ENCODE measurements around the gene CYBC1.

CYBC1 gene

GRCh38 chr17:82450357-82451106 is at the start of gene CYBC1:
Gene CYBC1 (minus strand): TSS chr17:82450752. CDS start chr17:82449254, 1,498 bp downstream.
- DNase-seq (ENCODE audit: low read depth in 2 of 3, low spot score in 1 of 3): peak; percentile 93 to 97 (median 94)

DNA sequence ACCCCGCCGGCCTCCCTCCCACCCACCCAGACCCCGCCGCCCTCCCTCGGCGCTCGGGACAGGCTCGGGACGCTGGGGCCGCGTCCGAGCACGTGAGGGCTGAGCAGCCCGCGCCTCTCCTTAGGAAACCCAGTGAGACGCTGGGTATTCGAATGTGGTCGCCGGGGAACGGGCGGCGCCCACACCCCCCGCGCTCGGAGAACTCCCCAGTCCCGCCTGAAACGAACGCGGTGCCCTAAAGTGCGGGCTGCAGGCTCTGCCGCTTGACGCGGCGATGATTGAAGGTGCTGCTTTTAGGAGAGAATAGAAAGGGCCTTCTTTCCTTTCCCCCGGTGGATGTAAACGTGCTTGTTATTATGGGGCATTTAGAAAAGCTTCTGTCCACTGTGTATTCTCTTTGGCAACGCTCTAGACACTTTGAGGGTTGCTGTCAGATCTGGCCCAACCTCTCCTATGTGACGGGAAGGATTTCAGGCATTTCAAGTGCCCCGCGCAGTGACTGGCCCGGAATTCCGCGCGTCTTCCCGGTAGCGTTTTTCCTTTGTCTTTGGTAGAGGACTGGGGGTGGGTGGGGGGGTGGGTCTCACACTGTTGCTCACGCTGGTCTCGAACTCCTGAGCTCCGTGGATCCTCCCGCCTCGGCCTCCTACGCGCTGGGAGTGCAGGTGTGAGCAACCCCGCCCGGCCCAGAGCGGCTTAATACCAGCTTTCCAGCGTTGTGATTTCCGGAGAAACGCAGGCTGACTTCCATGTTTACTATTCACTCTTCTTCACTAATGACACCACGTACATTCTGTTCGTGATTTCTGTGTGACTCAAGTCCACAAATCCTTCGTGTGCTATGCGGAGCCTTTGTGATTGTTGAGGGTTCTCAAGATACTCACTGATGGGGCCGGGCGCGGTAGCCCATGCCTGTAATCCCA is 47.2 kb upstream of the CYBC1 start:
- DNase-seq (ENCODE audit: low read depth in 2 of 3, low spot score in 1 of 3): peak; percentile 11 to 20 (median 14)

GRCh38 chr17:82496529-82497434 is 46.2 kb upstream of the CYBC1 start:
- peak; percentile 80 to 92 (median 83) for DNase-seq (ENCODE audit: low read depth in 2 of 3, low spot score in 1 of 3)

- DNase-seq (ENCODE audit: low read depth in 2 of 3, low spot score in 1 of 3): no peak
These were observed 45.4 kb upstream of the CYBC1 start for GRCh38 chr17:82495844-82496528.

- DNase-seq (ENCODE audit: low read depth in 2 of 3, low spot score in 1 of 3): peak; percentile 79 to 93 (median 82)
These were observed 43.9 kb upstream of the CYBC1 start for GRCh38 chr17:82494236-82495055.

DNA sequence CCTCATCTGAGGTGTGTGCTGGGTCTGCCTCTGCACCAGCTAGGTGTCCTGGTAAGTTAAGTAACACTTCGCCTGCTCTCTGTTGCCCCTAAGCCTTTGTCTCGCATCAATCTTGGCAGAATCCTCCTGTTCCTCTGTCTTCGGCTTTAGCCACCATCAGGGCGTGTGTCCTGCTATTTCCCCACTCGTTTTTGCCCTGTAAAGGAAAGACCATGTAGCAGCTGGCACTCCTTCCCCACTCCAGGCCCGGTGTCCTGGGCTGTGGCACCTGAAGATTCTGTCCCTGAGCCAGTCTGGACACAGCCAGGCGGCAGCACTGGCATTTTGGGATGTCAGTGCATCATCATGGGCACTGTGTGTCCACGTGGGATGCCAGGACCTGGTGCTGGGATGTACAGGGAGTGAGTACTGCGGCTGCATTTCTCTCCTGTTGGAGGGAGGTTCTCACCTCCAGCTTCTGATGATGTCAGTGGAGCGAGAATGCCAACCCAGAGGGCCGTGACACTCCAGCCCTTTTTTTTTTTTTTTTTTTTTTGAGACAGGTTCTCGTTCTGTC is 42.8 kb upstream of the CYBC1 start:
- DNase-seq (ENCODE audit: low read depth in 2 of 3, low spot score in 1 of 3): no peak

DNA sequence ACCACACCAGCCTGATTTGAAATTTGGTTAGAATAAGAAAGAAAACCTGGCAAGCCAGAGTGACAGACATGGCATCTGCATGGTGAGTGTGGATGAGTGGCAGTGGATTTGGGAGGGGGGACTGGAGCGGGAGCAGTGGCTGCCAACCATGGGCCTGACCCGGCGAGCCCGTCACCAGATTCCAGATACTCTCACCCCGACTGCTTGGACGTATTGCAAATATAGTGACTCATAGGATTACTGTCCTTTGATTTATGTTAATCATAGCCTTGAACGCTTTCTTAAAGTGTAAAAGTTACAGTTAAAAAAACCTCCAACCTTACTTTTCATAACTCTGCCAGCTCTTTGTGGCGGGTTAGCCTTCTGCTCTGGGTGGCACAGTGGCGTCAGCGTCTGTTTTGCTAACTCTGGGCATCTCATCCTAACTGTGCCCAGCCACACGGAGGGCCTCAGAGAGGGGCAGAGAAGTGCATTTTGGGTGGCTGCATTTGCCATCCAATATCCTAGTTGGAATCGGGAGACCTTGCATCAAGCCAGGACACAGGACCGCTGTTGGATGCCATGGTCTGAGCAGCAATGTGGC is 42.2 kb upstream of the CYBC1 start:
- no peak for DNase-seq (ENCODE audit: low read depth in 2 of 3, low spot score in 1 of 3)

GRCh38 chr17:82491533-82491932 is 41.0 kb upstream of the CYBC1 start:
- DNase-seq (ENCODE audit: low read depth in 2 of 3, low spot score in 1 of 3): no peak

GRCh38 chr17:82491196-82491530 is 40.6 kb upstream of the CYBC1 start:
- no peak for DNase-seq (ENCODE audit: low read depth in 2 of 3, low spot score in 1 of 3)

GRCh38 chr17:82490512-82491195 is 40.1 kb upstream of the CYBC1 start:
- DNase-seq (ENCODE audit: low read depth in 2 of 3, low spot score in 1 of 3): no peak

- DNase-seq (ENCODE audit: low read depth in 2 of 3, low spot score in 1 of 3): no peak
These were observed 39.4 kb upstream of the CYBC1 start for GRCh38 chr17:82489851-82490511.

GRCh38 chr17:82489117-82489516 is 38.6 kb upstream of the CYBC1 start:
- DNase-seq (ENCODE audit: low read depth in 2 of 3, low spot score in 1 of 3): no peak

DNA sequence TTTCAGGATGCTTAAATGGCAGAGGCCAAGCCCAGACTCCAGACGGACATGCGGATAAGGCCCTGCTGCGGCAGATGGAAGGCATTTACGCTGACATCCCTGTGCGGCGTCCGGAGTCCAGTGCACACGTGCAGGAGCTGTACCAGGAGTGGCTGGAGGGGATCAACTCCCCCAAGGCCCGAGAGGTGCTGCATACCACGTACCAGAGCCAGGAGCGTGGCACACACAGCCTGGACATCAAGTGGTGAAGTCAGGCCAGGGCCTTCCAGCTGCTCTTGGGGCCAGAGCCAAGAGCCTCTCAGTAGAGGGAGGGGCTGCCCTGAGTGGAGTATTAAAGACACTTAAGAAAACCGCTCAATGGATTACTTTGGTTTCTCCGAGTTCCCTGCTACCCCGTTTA is 37.4 kb upstream of the CYBC1 start:
- DNase-seq (ENCODE audit: low read depth in 2 of 3, low spot score in 1 of 3): no peak

DNA sequence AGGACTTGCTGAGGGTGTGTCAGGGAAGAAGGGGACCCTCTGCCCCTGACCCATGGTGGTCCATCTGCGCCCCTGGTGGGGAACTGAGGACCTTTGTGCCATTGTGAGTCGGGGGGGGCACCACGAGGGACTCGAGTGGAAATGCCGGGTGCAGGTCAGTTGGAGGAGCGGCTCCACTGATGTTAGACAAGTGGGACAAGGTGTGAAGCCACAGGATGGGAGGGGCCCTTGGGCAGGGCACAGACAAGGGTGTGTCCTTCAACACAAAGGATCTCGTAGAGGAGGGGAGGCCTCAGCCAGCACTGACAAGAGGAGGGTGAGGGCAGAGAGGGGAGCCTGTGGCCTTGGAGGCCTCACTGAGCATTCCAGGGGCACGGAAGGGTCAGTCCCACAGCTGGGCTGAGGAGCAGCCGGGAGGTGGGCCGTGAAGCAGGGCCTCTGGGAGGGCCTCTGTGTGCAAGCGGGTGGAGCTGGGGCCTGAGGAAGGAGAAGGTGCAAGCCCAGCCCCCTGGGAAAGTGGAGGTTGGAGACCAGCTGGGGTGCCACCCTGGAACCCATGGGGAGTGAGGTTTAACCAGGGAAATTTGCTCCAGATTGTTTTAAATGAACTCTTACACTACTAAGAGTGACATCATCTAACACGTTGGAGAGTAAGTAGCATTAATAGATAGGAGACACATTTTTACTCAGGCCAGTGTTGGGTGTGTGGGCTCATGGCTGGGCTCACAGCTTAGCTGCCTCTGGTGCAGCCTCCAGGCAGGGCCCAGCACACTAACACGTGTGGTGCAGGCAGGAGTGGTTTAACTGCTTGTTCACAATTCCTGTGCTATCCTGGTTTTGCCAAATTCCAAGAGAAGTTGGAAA is 35.9 kb upstream of the CYBC1 start:
- DNase-seq (ENCODE audit: low read depth in 2 of 3, low spot score in 1 of 3): no peak

GRCh38 chr17:82483836-82484235 is 33.3 kb upstream of the CYBC1 start:
- no peak for DNase-seq (ENCODE audit: low read depth in 2 of 3, low spot score in 1 of 3)

- no peak for DNase-seq (ENCODE audit: low read depth in 2 of 3, low spot score in 1 of 3)
These were observed 32.7 kb upstream of the CYBC1 start for GRCh38 chr17:82483204-82483660.

- no peak for DNase-seq (ENCODE audit: low read depth in 2 of 3, low spot score in 1 of 3)
These were observed 29.8 kb upstream of the CYBC1 start for GRCh38 chr17:82480318-82480717.
